ENCODE measurements around the gene PPP2R3B.
"Not testable (repeated sequence)": the region's sequence is repeated elsewhere in the genome, so short reads cannot be mapped to it uniquely, and the experiment has no call there.

Gene PPP2R3B

DNA sequence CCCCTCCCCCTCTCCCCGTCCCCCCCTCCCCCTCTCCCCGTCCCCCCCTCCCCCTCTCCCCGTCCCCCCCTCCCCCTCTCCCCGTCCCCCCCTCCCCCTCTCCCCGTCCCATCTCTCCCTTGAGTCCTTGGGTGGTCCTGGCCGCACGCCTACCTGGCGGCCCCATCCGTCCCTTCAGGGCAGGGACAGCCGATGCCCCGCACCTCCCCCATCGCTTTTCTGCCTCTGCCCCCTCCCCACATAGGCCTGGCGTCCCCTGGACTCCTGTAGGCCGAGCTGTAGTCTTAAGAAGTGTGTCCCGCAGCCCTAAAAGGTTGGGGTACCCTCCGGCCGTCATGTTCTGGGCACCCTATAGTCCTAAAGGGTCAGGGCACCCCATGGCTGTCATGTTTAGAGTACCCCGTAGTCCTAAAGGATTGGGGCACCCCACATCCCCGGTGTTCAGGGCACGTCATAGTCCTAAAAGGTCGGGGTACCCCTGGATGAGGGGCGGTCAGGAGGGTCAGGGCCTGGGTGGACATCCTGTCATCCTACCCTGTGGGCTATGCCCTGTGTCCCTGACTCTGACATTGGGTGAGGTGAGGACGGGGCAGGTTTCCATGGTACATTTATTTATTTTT, 57.3 kb downstream of the PPP2R3B start:
- no peak overlapping the region for H2AFZ ChIP-seq (ENCODE audit: low read depth, low read length)
- H3K9ac ChIP-seq (ENCODE audit: low read length), result no peak overlapping the region
- no peaks in the 10 kb centered on the region for H3K9me3 ChIP-seq (ENCODE audit: insufficient read depth, low read length)
- peaks cover 6% of the 10 kb centered on the region for H3K36me3 ChIP-seq (replicated peaks; ENCODE audit: low read depth, low read length)
- H3K27me3 ChIP-seq (ENCODE audit: low read depth, low read length), result no peaks in the 10 kb centered on the region
- no peaks in the 10 kb centered on the region for H4K20me1 ChIP-seq (ENCODE audit: insufficient read depth, low read length)
- TF ChIP-seq, protein P1, sequence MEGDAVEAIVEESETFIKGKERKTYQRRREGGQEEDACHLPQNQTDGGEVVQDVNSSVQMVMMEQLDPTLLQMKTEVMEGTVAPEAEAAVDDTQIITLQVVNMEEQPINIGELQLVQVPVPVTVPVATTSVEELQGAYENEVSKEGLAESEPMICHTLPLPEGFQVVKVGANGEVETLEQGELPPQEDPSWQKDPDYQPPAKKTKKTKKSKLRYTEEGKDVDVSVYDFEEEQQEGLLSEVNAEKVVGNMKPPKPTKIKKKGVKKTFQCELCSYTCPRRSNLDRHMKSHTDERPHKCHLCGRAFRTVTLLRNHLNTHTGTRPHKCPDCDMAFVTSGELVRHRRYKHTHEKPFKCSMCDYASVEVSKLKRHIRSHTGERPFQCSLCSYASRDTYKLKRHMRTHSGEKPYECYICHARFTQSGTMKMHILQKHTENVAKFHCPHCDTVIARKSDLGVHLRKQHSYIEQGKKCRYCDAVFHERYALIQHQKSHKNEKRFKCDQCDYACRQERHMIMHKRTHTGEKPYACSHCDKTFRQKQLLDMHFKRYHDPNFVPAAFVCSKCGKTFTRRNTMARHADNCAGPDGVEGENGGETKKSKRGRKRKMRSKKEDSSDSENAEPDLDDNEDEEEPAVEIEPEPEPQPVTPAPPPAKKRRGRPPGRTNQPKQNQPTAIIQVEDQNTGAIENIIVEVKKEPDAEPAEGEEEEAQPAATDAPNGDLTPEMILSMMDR (IDR thresholded peaks at IDR 0.05; ENCODE audit: low read depth, low read length), result no peak
- no peak for TF ChIP-seq EZH2phosphoT487 (IDR thresholded peaks at IDR 0.05; ENCODE audit: low read depth)
- H3K4me3 ChIP-seq (ENCODE audit: low read length), result no peak overlapping the region
- no peak overlapping the region for H3K27ac ChIP-seq (ENCODE audit: low read length)
- no peak overlapping the region for H3K4me2 ChIP-seq (ENCODE audit: low read length)
- no peaks in the 10 kb centered on the region for H3K79me2 ChIP-seq (ENCODE audit: low read length)
- no peaks in the 10 kb centered on the region for H3K4me1 ChIP-seq (ENCODE audit: low read length)

DNA sequence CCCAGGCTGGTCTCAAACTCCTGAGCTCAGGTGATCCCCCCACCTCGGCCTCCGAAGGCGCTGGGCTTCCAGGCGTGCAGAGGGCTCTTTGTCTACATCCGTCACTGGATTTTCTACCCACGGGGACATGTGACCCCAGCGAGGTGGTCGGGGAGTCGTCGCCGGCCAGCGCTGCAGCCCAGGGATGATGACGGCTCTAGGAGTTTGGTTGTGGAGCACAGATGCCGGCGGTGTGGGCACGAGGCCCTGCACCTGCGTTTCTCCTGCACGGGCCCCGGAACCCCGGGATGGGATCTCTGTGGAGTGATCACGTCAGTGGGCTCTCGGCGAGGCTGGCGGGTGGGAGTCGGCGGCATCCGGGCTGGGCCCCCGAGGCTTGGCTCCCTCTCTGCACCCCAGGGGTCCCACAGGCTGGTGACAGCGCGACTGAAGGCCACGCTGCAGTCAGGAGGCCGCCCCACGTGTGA, 59.0 kb downstream of the PPP2R3B start:
- H3K9ac ChIP-seq (ENCODE audit: low read length), result no peak overlapping the region
- H4K20me1 ChIP-seq (ENCODE audit: insufficient read depth, low read length), result no peaks in the 10 kb centered on the region
- no peak for TF ChIP-seq EZH2phosphoT487 (IDR thresholded peaks at IDR 0.05; ENCODE audit: low read depth)
- TF ChIP-seq, protein P1 (IDR thresholded peaks at IDR 0.05; ENCODE audit: low read depth, low read length), result no peak
- no peaks in the 10 kb centered on the region for H3K79me2 ChIP-seq (ENCODE audit: low read length)
- peaks cover 2% of the 10 kb centered on the region for H3K36me3 ChIP-seq (replicated peaks; ENCODE audit: low read depth, low read length)
- H3K9me3 ChIP-seq (ENCODE audit: insufficient read depth, low read length), result no peaks in the 10 kb centered on the region
- peaks cover 5% of the 10 kb centered on the region; the same call in 1 of the 2 replicates for H3K4me1 ChIP-seq (ENCODE audit: low read length)
- H2AFZ ChIP-seq (ENCODE audit: low read depth, low read length), result no peak overlapping the region
- H3K4me2 ChIP-seq (ENCODE audit: low read length), result no peak overlapping the region
- no peak overlapping the region for H3K27ac ChIP-seq (ENCODE audit: low read length)
- no peaks in the 10 kb centered on the region for H3K27me3 ChIP-seq (ENCODE audit: low read depth, low read length)
- H3K4me3 ChIP-seq (ENCODE audit: low read length), result no peak overlapping the region

GRCh38 chrX:324664-325063, 62.0 kb downstream of the PPP2R3B start:
- not testable (repeated sequence) for H3K9me3 ChIP-seq (ENCODE audit: insufficient read depth, low read length); H3K9ac ChIP-seq (ENCODE audit: low read length); H3K79me2 ChIP-seq (ENCODE audit: low read length); H2AFZ ChIP-seq (ENCODE audit: low read depth, low read length); H4K20me1 ChIP-seq (ENCODE audit: insufficient read depth, low read length); H3K27me3 ChIP-seq (ENCODE audit: low read depth, low read length); H3K27ac ChIP-seq (ENCODE audit: low read length); H3K4me3 ChIP-seq (ENCODE audit: low read length); H3K36me3 ChIP-seq (replicated peaks; ENCODE audit: low read depth, low read length); H3K4me2 ChIP-seq (ENCODE audit: low read length)
- H3K4me1 ChIP-seq (ENCODE audit: low read length), result peaks cover 16% of the 10 kb centered on the region

- peaks cover 16% of the 10 kb centered on the region for H3K4me1 ChIP-seq (ENCODE audit: low read length)
- H3K9ac ChIP-seq (ENCODE audit: low read length), result no peak overlapping the region
- no peak overlapping the region for H3K27ac ChIP-seq (ENCODE audit: low read length)
- no peaks in the 10 kb centered on the region for H3K9me3 ChIP-seq (ENCODE audit: insufficient read depth, low read length)
- H4K20me1 ChIP-seq (ENCODE audit: insufficient read depth, low read length), result no peaks in the 10 kb centered on the region
- TF ChIP-seq, protein P1 (IDR thresholded peaks at IDR 0.05; ENCODE audit: low read depth, low read length), result no peak; the same call in 1 of the 2 replicates
- TF ChIP-seq EZH2phosphoT487 (IDR thresholded peaks at IDR 0.05; ENCODE audit: low read depth), result no peak
- H3K36me3 ChIP-seq (replicated peaks; ENCODE audit: low read depth, low read length), result no peaks in the 10 kb centered on the region
- H3K27me3 ChIP-seq (ENCODE audit: low read depth, low read length), result no peaks in the 10 kb centered on the region
- no peak overlapping the region for H2AFZ ChIP-seq (ENCODE audit: low read depth, low read length)
- peaks cover 12% of the 10 kb centered on the region for H3K79me2 ChIP-seq (ENCODE audit: low read length)
- H3K4me3 ChIP-seq (ENCODE audit: low read length), result 0 out of 2 replicates have a peak overlapping the region, but pooled peaks have one; percentile 26
- peak overlapping the region; percentile 25 for H3K4me2 ChIP-seq (ENCODE audit: low read length)
Observed at GRCh38 chrX:323721-324628, 62.7 kb downstream of the PPP2R3B start.
